GM13976 (cell line): ENCODE data around the gene MKI67.

Experiments used
- DNase-seq: peaks from one replicate; pipeline ENCODE4 v3.0.0; 2012; ENCODE audit warnings: low spot score
- in situ Hi-C: fragments of 300-500 bp; cut with MboI; formaldehyde crosslinking; loops from one replicate; pipeline ENCODE4 v1.12.0; 2022; ENCODE audit warnings: low sequenced_read_pairs, mixed read lengths, inconsistent platforms; ENCODE audit not compliant: unreplicated experiment
- TF ChIP-seq, protein P1 (sequence below): IDR thresholded peaks from 2 replicates; pipeline ENCODE4 v1.5.1; 2012; ENCODE audit warnings: borderline replicate concordance, mild to moderate bottlenecking; ENCODE audit not compliant: insufficient read depth; ENCODE audit errors: extremely low read depth, missing control alignments, control extremely low read depth

Gene MKI67

GRCh38 chr10:128047351-128047750 lies 78.9 kb downstream of the MKI67 start:
- TF ChIP-seq, protein P1, sequence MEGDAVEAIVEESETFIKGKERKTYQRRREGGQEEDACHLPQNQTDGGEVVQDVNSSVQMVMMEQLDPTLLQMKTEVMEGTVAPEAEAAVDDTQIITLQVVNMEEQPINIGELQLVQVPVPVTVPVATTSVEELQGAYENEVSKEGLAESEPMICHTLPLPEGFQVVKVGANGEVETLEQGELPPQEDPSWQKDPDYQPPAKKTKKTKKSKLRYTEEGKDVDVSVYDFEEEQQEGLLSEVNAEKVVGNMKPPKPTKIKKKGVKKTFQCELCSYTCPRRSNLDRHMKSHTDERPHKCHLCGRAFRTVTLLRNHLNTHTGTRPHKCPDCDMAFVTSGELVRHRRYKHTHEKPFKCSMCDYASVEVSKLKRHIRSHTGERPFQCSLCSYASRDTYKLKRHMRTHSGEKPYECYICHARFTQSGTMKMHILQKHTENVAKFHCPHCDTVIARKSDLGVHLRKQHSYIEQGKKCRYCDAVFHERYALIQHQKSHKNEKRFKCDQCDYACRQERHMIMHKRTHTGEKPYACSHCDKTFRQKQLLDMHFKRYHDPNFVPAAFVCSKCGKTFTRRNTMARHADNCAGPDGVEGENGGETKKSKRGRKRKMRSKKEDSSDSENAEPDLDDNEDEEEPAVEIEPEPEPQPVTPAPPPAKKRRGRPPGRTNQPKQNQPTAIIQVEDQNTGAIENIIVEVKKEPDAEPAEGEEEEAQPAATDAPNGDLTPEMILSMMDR, result no peak
- in situ Hi-C loops, result no loop called here
- DNase-seq, result peak; percentile 90

GRCh38 chr10:128046953-128047290 lies 79.3 kb downstream of the MKI67 start:
- TF ChIP-seq, protein P1, result no peak
- no peak for DNase-seq
- in situ Hi-C loops, result no loop called here
